NAMALWA (cell line): Measurements from ENCODE around the gene FCGBP.
"Not testable (repeated sequence)": the region's sequence is repeated elsewhere in the genome, so short reads cannot be mapped to it uniquely, and the experiment has no call there.

Source experiments
- DNase-seq: peaks from one replicate; pipeline ENCODE4 v3.0.0-alpha.2; 2015; ENCODE audit warnings: low spot score

FCGBP gene

GRCh38 chr19:39890755-39891551 is 43.5 kb downstream of the FCGBP start:
- no peak for DNase-seq

DNA sequence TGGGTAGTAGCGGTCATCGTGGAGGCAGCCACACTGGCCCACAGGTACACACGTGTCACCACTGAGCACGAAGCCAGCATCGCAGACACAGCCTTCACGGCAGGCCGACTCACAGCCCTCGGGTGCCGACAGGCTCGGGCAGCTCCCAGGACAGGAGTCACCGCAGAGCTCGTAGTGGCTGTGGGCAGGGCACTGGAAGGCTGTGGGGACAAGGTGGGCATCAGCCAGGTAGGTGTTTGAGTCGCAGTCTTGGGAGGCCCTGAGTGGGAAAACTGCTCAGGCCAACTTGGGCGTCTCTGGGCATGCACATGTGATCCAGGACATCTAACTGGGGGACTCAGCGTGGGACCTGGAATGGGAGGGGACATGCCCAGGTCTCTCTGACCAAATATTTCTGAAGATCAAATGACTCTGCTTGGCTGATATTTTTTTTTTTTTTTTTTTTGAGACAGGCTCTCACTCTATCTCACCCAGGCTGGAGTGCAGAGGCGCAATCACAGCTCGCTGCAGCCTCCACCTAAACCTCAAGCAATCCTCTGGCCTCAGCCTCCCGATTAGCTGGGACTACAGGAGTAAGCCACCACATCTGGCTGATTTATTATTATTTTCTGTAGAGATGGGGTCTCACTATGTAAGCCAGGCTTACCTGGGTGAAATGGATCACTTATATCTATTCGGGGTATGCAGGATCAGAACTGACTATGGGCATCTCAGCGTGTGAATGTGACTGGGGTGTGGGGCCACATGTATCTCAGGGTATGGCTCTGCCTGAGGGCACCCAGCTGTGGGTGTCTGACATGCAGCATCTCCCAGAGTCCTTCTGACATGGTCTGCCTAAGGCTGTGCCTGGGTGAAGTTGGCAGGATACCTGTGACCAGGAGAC is 44.3 kb downstream of the FCGBP start:
- DNase-seq: not testable (repeated sequence)

GRCh38 chr19:39887456-39887951 is 46.9 kb downstream of the FCGBP start:
- not testable (repeated sequence) for DNase-seq

- DNase-seq: not testable (repeated sequence)
Measured at GRCh38 chr19:39885821-39886554, 48.4 kb downstream of the FCGBP start.

DNA sequence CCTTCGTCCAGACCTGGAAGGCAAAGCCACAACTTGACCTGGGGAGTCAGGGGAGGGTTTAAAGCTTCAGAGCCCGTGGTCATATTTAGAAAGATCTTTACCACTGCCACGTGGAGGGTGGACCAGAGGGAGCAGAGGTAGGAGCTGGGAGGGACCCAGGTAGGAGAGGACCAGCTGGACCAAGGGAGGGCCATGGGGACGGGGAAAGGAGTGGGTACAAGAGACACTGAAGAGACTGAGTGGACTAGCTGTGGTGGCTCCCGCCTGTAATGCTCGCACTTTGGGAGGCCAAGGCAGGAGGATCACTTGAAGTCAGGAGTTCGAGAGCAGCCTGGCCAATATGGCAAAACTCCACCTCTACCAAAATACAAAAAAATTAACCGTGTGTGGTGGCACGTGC is 49.7 kb downstream of the FCGBP start:
- DNase-seq: not testable (repeated sequence)
